Stimulated activated CD8-positive, alpha-beta memory T cell treated with anti-CD3 and anti-CD28 coated beads, Interleukin-15, amount 100 ng/mL, for 48 hours (primary cell): Measurements from ENCODE around the gene TGFBRAP1.
"Not testable (repeated sequence)": the region's sequence is repeated elsewhere in the genome, so short reads cannot be mapped to it uniquely, and the experiment has no call there.

Experiments
- DNase-seq, 2 donors: peaks; one replicate each; pipeline ENCODE4 v3.0.0-alpha.2; 2020; ENCODE audit warnings: low read depth in 2 of 2

The TGFBRAP1 gene

GRCh38 chr2:105274046-105274445 is 55.5 kb downstream of the TGFBRAP1 start:
- DNase-seq, result no peak

DNA sequence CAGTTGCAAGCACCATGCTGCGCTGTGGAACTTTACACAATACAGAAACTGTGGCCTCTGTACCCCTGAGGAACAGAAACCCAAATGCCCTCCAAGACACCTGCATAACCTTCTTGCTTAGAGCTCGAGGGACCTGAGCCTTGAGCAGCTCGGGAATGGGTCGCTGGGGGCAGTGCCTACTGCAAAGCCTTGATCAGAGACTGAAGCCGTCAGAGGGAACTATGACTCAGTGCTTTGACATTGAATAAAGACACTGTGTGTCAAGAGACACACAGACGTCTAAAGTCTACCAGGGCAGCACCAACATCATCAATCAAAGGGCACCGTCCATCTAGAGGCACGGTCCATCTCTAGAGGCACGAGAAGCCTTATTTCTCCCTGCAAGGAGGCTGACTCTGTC is 57.4 kb downstream of the TGFBRAP1 start:
- DNase-seq, result no peak

DNA sequence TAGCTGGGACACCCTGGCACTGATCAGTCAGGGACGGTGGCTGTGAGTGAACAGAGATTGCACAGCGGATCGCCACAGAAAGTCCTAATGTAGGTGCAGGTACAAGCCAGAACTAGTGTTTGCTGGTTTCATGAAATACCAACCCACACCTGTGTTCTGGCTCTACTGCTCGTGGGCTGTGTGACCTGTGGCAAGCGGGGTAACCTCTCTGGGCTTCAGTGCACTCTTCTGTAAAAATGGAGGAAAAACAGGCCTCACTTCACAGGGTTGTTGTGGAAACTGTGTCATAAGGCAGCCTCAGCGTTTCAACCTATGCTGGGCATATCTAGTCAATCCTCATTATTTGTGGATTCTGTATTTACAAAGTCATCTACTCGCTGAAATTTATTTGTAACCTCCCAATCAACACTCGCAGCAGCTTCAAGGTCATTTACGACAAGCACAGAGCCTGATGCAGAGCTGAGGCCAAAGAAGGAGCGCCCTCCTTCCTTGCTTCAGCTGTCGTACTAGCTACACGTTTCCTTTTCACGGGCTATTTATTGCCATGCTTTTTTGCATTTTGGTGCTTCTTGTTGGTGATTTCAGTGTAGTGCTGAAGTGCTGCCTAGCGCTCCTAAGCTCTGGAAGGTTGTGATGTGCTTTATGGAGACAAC is 58.0 kb downstream of the TGFBRAP1 start:
- no peak for DNase-seq

GRCh38 chr2:105269426-105269825 is 60.1 kb downstream of the TGFBRAP1 start:
- DNase-seq, result no peak

DNA sequence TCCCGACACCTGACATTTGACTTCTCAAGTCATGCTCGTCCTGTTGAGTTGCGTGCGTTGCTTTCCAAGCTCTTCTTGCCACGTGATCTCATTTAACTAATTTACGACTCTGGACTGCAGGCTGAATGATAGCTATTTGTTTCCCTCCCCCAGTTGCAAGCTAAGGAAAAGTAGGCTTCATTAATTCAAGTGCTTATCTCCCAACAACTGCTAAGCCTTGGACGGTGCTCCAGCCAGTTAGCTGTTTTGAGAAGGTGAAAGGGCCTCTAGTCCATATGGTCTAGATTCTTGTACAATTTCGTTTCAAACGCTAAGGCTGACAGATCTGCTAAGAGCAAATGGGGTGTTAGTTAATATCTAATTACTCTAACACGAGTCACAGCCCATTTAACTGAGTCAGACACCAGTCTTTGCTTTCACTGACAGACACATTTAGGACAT is 66.9 kb downstream of the TGFBRAP1 start:
- no peak for DNase-seq

GRCh38 chr2:105261061-105261460 is 68.5 kb downstream of the TGFBRAP1 start:
- DNase-seq, result no peak

DNA sequence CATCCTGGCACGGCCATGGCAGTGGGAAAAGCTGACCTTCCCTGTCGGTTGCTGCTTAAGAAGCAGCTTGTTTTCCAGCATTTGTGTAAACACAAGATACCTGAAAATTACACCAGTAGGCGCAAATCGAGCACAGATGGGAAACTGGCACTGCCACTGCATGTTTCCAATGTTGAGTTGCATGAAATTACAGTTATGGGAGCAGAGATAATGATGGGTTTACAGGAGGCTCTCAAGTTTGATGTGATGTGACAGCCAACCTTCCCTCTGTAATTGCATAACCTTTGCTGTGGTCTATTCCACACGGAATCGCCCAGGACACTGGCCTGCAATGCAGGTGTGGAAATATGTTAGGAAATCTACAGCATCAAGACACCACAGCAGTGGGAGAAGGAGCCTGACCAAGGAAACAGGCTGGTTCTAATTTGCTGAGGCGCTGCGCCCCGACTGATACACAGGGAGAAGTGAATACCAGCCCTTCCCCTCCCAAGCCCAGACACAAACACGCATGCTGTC is 70.6 kb downstream of the TGFBRAP1 start:
- no peak for DNase-seq

DNA sequence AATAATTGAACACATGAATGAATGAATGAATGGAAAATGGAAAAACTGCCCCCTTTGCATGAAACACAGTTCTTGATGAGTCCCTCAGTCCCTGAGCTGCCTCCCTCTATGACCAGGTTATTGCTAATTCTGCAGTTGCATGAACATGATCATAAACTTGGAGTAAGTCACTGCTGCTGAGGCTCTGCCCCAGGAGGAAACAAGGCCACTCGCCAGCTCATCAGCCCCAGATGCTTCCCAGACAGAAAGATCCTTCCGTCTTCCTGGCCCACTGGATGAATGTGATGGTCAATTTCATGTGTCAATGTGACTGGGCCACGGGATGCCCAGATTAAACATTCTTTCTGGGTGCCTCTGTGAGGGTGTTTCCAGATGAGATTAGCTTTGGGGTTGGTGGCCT is 71.6 kb downstream of the TGFBRAP1 start:
- DNase-seq, result no peak

DNA sequence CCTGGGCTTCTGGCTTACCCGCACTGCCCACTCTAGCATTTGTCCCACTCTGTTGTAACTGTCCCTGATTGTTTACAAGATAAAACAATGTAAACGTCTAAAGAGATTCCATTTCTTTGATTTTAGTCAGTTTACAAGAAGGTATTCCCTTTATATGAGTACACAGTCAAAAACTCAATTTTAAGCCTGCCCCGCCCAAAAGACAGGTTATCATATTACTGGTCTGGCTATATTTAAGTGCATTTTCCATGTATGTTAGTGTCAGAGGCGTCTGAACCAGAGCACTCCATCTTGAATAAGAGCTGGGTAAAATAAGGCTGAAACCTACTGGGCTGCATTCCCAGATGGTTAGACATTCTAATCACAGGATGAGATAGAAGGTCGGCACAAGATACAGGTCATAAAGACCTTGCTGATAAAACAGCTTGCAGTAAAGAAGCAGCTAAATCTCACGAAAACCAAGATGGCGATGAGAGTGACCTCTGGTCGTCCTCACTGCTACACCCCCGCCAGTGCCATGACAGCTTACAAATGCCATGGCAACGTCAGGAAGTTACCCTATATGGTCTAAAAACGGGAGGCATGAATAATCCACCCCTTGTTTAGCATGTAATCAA is 73.0 kb downstream of the TGFBRAP1 start:
- no peak for DNase-seq

- no peak for DNase-seq
Observed at GRCh38 chr2:105255979-105256378, 73.6 kb downstream of the TGFBRAP1 start.

- DNase-seq, result no peak
Observed at GRCh38 chr2:105254531-105255210, 74.9 kb downstream of the TGFBRAP1 start.

DNA sequence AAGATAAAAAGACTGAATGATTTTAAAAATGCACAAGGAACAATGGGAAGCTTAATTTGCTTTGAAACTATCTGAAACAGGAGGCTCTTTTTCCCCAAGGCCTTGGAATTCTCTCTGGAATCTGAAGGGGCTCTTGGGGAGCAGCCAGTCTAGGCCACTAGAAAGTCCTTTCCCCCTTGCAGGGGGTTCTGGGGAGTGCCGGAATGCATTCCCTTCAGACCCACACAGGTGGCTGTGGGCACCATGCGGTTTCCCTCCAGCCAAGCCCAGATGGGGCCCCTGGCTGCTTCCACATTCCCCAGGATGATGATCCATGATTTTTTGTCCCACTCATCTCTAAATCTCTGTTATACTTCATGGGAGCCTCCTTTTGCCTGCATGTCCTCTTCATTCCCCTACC is 77.3 kb downstream of the TGFBRAP1 start:
- no peak for DNase-seq

DNA sequence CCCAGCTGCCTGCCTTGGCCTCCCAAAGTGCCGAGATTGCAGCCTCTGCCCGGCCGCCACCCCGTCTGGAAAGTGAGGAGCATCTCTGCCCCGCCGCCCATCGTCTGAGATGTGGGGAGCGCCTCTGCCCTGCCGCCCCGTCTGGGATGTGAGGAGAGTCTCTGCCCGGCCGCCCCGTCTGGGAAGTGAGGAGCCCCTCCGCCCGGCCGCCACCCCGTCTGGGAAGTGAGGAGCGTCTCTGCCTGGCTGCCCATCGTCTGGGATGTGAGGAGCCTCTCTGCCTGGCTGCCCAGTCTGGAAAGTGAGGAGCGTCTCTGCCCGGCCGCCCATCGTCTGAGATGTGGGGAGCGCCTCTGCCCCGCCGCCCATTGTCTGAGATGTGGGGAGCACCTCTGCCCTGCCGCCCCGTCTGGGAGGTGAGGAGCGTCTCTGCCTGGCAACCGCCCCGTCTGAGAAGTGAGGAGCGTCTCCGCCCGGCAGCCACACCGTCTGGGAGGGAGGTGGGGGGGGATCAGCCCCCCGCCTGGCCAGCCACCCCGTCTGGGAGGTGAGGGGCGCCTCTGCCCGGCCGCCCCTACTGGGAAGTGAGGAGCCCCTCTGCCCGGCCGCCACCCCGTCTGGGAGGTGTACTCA is 78.4 kb downstream of the TGFBRAP1 start:
- DNase-seq, result not testable (repeated sequence)

DNA sequence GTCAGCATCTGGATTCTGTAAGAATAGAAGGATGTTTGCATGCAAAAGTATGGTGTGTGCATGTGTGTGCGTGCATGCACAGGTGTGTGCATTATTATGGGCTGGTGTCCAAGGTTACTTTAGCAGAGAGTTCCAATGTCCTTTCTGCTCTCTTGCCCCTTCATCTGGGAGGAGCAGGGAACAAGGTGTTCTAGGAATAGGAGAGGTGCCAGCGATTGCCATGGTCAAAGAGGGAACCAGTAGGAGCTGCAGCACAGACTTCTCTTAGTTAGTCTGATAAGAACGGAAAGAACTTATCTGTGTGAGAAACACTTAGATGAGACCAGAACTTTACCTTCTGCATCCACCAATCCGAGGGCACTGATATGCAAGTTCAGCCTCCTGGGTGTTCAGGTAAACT is 79.6 kb downstream of the TGFBRAP1 start:
- DNase-seq, result no peak

DNA sequence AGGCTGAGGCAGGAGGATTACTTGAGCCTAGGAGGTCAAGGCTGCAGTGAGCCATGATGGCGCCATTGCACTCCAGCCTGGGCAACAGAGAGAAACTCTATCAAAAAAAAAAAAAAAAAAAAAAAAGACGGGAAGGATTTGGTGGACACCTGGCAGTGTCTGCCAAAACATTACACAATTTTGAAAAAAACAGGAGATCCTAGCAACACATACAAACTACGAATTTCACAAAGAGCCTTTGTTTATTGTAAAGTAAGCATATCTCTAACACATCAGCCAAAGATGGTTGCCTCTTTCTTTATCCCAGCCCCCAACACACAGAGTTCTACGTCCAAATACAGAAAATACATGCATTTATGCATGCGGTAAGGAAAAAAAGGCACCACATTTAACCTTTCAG is 80.4 kb downstream of the TGFBRAP1 start:
- DNase-seq, result no peak

- no peak for DNase-seq
Observed at GRCh38 chr2:105248316-105249070, 81.0 kb downstream of the TGFBRAP1 start.

- no peak for DNase-seq
Observed at GRCh38 chr2:105244451-105244850, 85.1 kb downstream of the TGFBRAP1 start.

GRCh38 chr2:105243961-105244360 is 85.6 kb downstream of the TGFBRAP1 start:
- DNase-seq, result no peak

- DNase-seq, result no peak
Observed at GRCh38 chr2:105242286-105242993, 87.1 kb downstream of the TGFBRAP1 start.

GRCh38 chr2:105241443-105241842 is 88.1 kb downstream of the TGFBRAP1 start, which contains the start of gene GPR45:
Gene GPR45, plus strand, starts transcription at chr2:105241743. Its CDS starts 116 bp downstream, at chr2:105241859.
- DNase-seq, result no peak

DNA sequence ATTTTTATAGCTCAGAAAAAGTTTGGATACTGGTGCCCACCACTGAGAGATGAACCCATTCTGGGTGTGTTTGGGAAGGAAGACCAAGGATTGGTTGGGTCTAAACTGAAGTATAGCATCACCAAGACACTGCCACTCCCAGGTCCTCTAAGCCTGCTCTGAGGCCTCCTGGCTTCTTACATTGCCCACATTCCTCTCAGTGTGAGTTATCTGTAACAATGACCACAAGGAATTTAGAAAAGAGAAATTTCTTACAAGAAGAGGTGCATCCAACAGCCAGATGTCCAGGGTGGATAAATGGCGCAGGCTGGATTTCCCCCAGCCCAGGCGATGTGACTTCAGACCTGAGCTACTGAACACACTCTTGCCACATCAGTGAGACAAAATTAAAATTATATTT is 89.6 kb downstream of the TGFBRAP1 start:
- DNase-seq, result no peak
